Heart right ventricle (tissue), 16 donors: Measurements from ENCODE around the gene RNF115. TPM values are rescaled to one million over a fixed set of nuclear protein-coding genes. Genes with fewer than 3 reads are reported as not detected.

Experiments used
- ATAC-seq, 8 donors: fragments of 200-7000 bp; cut with Tn5 transposase; one replicate each; pipeline ENCODE4 v1.9.1; 2020; ENCODE audit warnings: mild to moderate bottlenecking in 8 of 8, moderate library complexity in 8 of 8, moderate number of reproducible peaks in 1 of 8
- DNase-seq, 2 donors: peaks; one replicate each; pipeline ENCODE4 v3.0.0-alpha.2; 2020
- H3K27ac ChIP-seq, 10 donors: fragments of 200-600 bp; sonication (generic) in 2 of 10; one replicate each; pipeline versions ENCODE4 v1.5.0 to v1.8.0; 2020 to 2022; ENCODE audit warnings: mild to moderate bottlenecking in 3 of 10
- H3K27me3 ChIP-seq, 7 donors: fragments of 200-600 bp; one replicate each; pipeline ENCODE4 v1.8.0; 2021 to 2022; ENCODE audit warnings: mild to moderate bottlenecking in 2 of 7
- H3K36me3 ChIP-seq, 9 donors: fragments of 200-600 bp; sonication (generic) in 1 of 9; one replicate each; pipeline versions ENCODE4 v1.5.0 to v1.8.0; 2020 to 2022; ENCODE audit warnings: mild to moderate bottlenecking in 2 of 9
- H3K4me1 ChIP-seq, 9 donors: fragments of 200-600 bp; sonication (generic) in 1 of 9; one replicate each; pipeline versions ENCODE4 v1.5.0 to v1.8.0; 2020 to 2022; ENCODE audit warnings: mild to moderate bottlenecking in 4 of 9
- H3K4me3 ChIP-seq, 10 donors: fragments of 200-600 bp; sonication (generic) in 2 of 10; one replicate each; pipeline versions ENCODE4 v1.5.0 to v1.8.0; 2020 to 2022; ENCODE audit warnings: mild to moderate bottlenecking in 7 of 10, moderate library complexity in 2 of 10
- H3K9me3 ChIP-seq, 11 donors: fragments of 200-600 bp in 10 of 11; sonication (generic) in 2 of 11; one replicate each; pipeline versions ENCODE4 v1.5.0 to v1.8.0; 2013 to 2022; ENCODE audit warnings: mild to moderate bottlenecking in 2 of 11, control low read depth in 1 of 11, moderate library complexity in 1 of 11
- CTCF ChIP-seq, 9 donors: fragments of 200-600 bp; sonication (generic) in 2 of 9; IDR thresholded peaks; one replicate each; pipeline versions ENCODE4 v1.5.0 to v1.8.0; 2021 to 2022; ENCODE audit warnings: antibody characterized with exemption in 9 of 9, mild to moderate bottlenecking in 5 of 9, moderate library complexity in 1 of 9
- WGBS, 2 donors: extraction: QIAGEN DNeasy Blood & Tissue Kit; methylation state at CpG; one replicate each; pipeline ENCODE4 v1.1.7; 2013; ENCODE audit warnings: inconsistent platforms in 1 of 2; 5-methylcytosine and 5-hydroxymethylcytosine counted together
- intact Hi-C, 10 donors: fragments of 100-400 bp; cut with DNase I; formaldehyde crosslinking; loops; one replicate each; pipeline versions ENCODE4 v1.11.1 to v1.14.2; 2022
- polyA plus RNA-seq, 2 donors: library from polyadenylated mRNA; stranded (reverse); fragments of 200-250 nt; gene quantifications; one replicate each; pipeline ENCODE4 v1.2.3, GENCODE V29; 2013
- total RNA-seq, 10 donors: library from RNA; stranded (reverse); fragmentation: NEBNext Ultra II Directional in 3 of 10; extraction: Animal tissue kit (Norgen Biotek cat#: 25700) in 3 of 10; gene quantifications; one replicate each; pipeline versions ENCODE4 v1.2.1 to v1.2.4, GENCODE V29; 2021 to 2023
- donor health status: Arrhythmogenic right ventricular cardiomyopathy.
- donor health status: ischemic (EF 13 %, LVEDD 7.1; RV severe dilation, severe dysfunction).
- donor health status: healthy with polysubstance abuse.
- donor health status: DM: no; HTN: yes; CAD: no.
- donor health status: DM: no; HTN: no; CAD: no.
- donor health status: ischemic (EF 25% LVEDD 6.9; RV normal size, moderate dysfunction).
- donor health status: ischemic (EF 25% LVEDD 5.7; RV mildly dilated, moderate dysfunction).
- donor health status: healthy.
- donor health status: DM: yes; HTN: yes; CAD: no.
- donor health status: Ischemic cardiomyopathy.
- donor health status: ischemic (EF 35%, LVEDD 5.7; RV mildly dilated, moderate dysfunction).
- donor health status: nonischemic (EF 11% LVEDD 7.7; RV severe dilation, severe dysfunction).
- donor health status: DM: yes; HTN: yes; CAD: no.
- donor health status: PGD.
- donor health status: ischemic (EF 29% LVEDD 5.4; RV normal size, mild dysfunction).
- donor health status: nonischemic (EF 23%, LVEDD 6.1; RV moderate dilation, normal function).

Gene RNF115
- total and polyA plus RNA-seq, 12 donors = 12.8 to 99.0 (median 48.9) TPM

- H3K9me3 ChIP-seq = no peaks in the 10 kb centered on the region
- H3K4me3 ChIP-seq = no peak overlapping the region
- H3K27me3 ChIP-seq = no peaks in the 10 kb centered on the region
- ATAC-seq = no peak
- intact Hi-C loops = no loop called here
- TF ChIP-seq CTCF (IDR thresholded peaks at IDR 0.05) = no peak
- 72 to 79% methylated on average over 5 of the region's 5 CpGs for WGBS, 2 donors
- H3K36me3 ChIP-seq = peaks cover 0 to 8% (median 0%) of the 10 kb centered on the region in 9 donors
- no peak overlapping the region for H3K27ac ChIP-seq
- peaks cover 2 to 7% (median 5%) of the 10 kb centered on the region in 9 donors for H3K4me1 ChIP-seq
- no peak for DNase-seq
Measured at GRCh38 chr1:145863282-145864018, 39.6 kb upstream of the RNF115 start.

GRCh38 chr1:145859491-145860023, 35.7 kb upstream of the RNF115 start:
- Histone ChIP-seq H3K4me1 (peaks cover 8 to 22% (median 17%) of the 10 kb centered on the region in 9 donors), H3K36me3 (peaks cover 0 to 24% (median 17%) of the 10 kb centered on the region in 9 donors), H3K4me3 (peak overlapping the region; percentile 61 to 89 (median 83)), H3K27ac (peak overlapping the region; percentile 82 to 91 (median 89)), H3K27me3 (no peaks in the 10 kb centered on the region), H3K9me3 (no peaks in the 10 kb centered on the region)
- TF ChIP-seq CTCF (IDR thresholded peaks at IDR 0.05) = peak in 3 of 9 donors; percentile 26 to 32 (median 28)
- 0 to 1% methylated on average over 41 of the region's 41 CpGs for WGBS, 2 donors
- ATAC-seq (peak; percentile 86 to 93 (median 91)), DNase-seq (peak; percentile 93 to 94)
- intact Hi-C loops = loop anchor here in 4 of 10 donors (2.0 to 5.0 kb wide), 6 partner anchors 33 to 113 kb away; partner anchors contain the start of genes ITGA10 (in 2 of the 4), PEX11B (in 1 of the 4), POLR3C (in 1 of the 4) and RNF115 (in 1 of the 4)

- no peaks in the 10 kb centered on the region for H3K9me3 ChIP-seq
- peaks cover 8 to 22% (median 17%) of the 10 kb centered on the region in 9 donors for H3K4me1 ChIP-seq
- no peak for TF ChIP-seq CTCF (IDR thresholded peaks at IDR 0.05)
- peak; percentile 97 for DNase-seq
- intact Hi-C loops = loop anchor here in 4 of 10 donors (2.0 to 5.0 kb wide), 6 partner anchors 33 to 113 kb away; partner anchors contain the start of genes ITGA10 (in 2 of the 4), PEX11B (in 1 of the 4), POLR3C (in 1 of the 4) and RNF115 (in 1 of the 4)
- no peaks in the 10 kb centered on the region for H3K27me3 ChIP-seq
- peak within 1 kb of the TSS; percentile 61 to 89 (median 83) for H3K4me3 ChIP-seq
- H3K27ac ChIP-seq = peak within 1 kb of the TSS; percentile 82 to 91 (median 89)
- ATAC-seq = peak; percentile 94 to 98 (median 96)
- H3K36me3 ChIP-seq = peaks cover 0 to 29% (median 23%) of the 10 kb centered on the region in 9 donors
- WGBS, 2 donors = 0% methylated on average over 42 of the region's 42 CpGs
Measured at GRCh38 chr1:145858901-145859490, 35.1 kb upstream of the RNF115 start, which contains the start of gene PIAS3. Gene PIAS3 (minus strand): TSS chr1:145859081. CDS start chr1:145858990, 91 bp downstream.
